Measurements from ENCODE around the gene ADAP1. TPM values are rescaled to one million over a fixed set of nuclear protein-coding genes. Genes with fewer than 3 reads are reported as not detected.

ADAP1 gene
- total and polyA plus RNA-seq, 2 of the 13 experiments (the other 11 are each of a cell fraction or from before 2014, with no cell fraction given): 10.5 to 24.6 TPM

DNA sequence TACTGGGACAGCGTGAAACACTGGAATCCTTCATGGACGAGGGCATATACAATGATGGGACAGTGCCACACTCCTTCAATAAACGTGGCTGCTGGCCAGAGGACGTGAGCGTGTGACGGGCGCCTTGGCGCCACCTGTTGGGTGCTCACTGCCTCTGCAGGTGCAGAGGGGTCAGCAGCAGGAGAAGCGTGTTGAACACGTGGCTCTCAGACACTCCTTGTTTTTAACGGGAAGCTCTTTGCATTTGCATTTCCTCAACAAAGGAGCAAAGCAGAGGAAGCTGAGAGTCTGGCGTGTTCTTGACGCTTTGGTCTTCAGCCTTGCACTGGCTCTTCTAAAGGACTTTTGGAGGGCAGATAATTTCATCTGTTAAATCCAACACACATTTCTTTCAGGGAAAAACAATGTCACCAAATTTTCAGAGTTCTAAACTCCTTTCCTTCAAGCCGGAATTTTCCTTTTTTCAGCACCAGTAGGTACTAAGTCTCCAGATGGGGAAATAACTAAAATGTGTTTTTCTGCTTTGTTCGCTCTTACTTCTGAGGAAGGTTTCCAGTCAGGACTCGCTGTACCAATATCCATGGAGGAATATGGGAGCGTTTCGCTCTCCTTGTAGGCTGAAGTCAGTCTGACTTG lies 81.0 kb downstream of the ADAP1 start (continued):
- TF ChIP-seq ZNF766 (CRISPR knock-in tag; IDR thresholded peaks at IDR 0.05; ENCODE audit: borderline replicate concordance) (peak; percentile 97; the same call in 1 of the 2 replicates), ZNF501 (CRISPR knock-in tag; IDR thresholded peaks at IDR 0.05) (peak; percentile 86), ZNF33B (CRISPR knock-in tag; IDR thresholded peaks at IDR 0.05) (peak; percentile 92), ZFX (CRISPR knock-in tag; IDR thresholded peaks at IDR 0.05; ENCODE audit: low read depth) (peak; percentile 65; the same call in 1 of the 2 replicates), ATM (IDR thresholded peaks at IDR 0.05; ENCODE audit: borderline replicate concordance) (no peak), ZFP1 (CRISPR knock-in tag; IDR thresholded peaks at IDR 0.05) (peak; percentile 67; the same call in 1 of the 2 replicates), MTA3 (CRISPR knock-in tag; IDR thresholded peaks at IDR 0.05) (no peak), ZNF460 (CRISPR knock-in tag; IDR thresholded peaks at IDR 0.05; ENCODE audit: borderline replicate concordance) (no peak), NFE2 (CRISPR knock-in tag; IDR thresholded peaks at IDR 0.05) (no peak), RFXAP (CRISPR knock-in tag; IDR thresholded peaks at IDR 0.05; ENCODE audit: borderline replicate concordance) (peak; percentile 85; the same call in 1 of the 2 replicates), KLF9 (CRISPR knock-in tag; IDR thresholded peaks at IDR 0.05; ENCODE audit: low read depth) (peak; percentile 73; the same call in 1 of the 2 replicates), ZNF224 (CRISPR knock-in tag; IDR thresholded peaks at IDR 0.05) (peak; percentile 87; the same call in 1 of the 2 replicates), ZNF703 (CRISPR knock-in tag; IDR thresholded peaks at IDR 0.05; ENCODE audit: borderline replicate concordance) (no peak), ZNF792 (CRISPR knock-in tag; IDR thresholded peaks at IDR 0.05) (peak; percentile 94), TEAD2 (CRISPR knock-in tag; IDR thresholded peaks at IDR 0.05) (peak; percentile 93; the same call in 1 of the 2 replicates), SRSF4 (IDR thresholded peaks at IDR 0.05; ENCODE audit: low read depth, low read length, poor library complexity, severe bottlenecking) (no peak), BRD4 (CRISPR knock-in tag; IDR thresholded peaks at IDR 0.05) (peak; percentile 61; the same call in 1 of the 2 replicates), ETV6 (CRISPR knock-in tag; conservative IDR thresholded peaks at IDR 0.05) (0 out of 2 replicates have a peak, but pooled peaks have one; percentile 45), NR1H2 (CRISPR knock-in tag; IDR thresholded peaks at IDR 0.05; ENCODE audit: borderline replicate concordance, low read depth) (no peak; the same call in 1 of the 2 replicates)
- TF ChIP-seq, protein P1, sequence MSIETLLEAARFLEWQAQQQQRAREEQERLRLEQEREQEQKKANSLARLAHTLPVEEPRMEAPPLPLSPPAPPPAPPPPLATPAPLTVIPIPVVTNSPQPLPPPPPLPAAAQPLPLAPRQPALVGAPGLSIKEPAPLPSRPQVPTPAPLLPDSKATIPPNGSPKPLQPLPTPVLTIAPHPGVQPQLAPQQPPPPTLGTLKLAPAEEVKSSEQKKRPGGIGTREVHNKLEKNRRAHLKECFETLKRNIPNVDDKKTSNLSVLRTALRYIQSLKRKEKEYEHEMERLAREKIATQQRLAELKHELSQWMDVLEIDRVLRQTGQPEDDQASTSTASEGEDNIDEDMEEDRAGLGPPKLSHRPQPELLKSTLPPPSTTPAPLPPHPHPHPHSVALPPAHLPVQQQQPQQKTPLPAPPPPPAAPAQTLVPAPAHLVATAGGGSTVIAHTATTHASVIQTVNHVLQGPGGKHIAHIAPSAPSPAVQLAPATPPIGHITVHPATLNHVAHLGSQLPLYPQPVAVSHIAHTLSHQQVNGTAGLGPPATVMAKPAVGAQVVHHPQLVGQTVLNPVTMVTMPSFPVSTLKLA (IDR thresholded peaks at IDR 0.05): peak; percentile 97
- TF ChIP-seq, protein P2, sequence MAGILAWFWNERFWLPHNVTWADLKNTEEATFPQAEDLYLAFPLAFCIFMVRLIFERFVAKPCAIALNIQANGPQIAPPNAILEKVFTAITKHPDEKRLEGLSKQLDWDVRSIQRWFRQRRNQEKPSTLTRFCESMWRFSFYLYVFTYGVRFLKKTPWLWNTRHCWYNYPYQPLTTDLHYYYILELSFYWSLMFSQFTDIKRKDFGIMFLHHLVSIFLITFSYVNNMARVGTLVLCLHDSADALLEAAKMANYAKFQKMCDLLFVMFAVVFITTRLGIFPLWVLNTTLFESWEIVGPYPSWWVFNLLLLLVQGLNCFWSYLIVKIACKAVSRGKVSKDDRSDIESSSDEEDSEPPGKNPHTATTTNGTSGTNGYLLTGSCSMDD (CRISPR knock-in tag; IDR thresholded peaks at IDR 0.05): peak; percentile 71; the same call in 1 of the 2 replicates
- TF ChIP-seq, protein P3, sequence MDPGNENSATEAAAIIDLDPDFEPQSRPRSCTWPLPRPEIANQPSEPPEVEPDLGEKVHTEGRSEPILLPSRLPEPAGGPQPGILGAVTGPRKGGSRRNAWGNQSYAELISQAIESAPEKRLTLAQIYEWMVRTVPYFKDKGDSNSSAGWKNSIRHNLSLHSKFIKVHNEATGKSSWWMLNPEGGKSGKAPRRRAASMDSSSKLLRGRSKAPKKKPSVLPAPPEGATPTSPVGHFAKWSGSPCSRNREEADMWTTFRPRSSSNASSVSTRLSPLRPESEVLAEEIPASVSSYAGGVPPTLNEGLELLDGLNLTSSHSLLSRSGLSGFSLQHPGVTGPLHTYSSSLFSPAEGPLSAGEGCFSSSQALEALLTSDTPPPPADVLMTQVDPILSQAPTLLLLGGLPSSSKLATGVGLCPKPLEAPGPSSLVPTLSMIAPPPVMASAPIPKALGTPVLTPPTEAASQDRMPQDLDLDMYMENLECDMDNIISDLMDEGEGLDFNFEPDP (CRISPR knock-in tag; conservative IDR thresholded peaks at IDR 0.05): no peak
- TF ChIP-seq, protein P4, sequence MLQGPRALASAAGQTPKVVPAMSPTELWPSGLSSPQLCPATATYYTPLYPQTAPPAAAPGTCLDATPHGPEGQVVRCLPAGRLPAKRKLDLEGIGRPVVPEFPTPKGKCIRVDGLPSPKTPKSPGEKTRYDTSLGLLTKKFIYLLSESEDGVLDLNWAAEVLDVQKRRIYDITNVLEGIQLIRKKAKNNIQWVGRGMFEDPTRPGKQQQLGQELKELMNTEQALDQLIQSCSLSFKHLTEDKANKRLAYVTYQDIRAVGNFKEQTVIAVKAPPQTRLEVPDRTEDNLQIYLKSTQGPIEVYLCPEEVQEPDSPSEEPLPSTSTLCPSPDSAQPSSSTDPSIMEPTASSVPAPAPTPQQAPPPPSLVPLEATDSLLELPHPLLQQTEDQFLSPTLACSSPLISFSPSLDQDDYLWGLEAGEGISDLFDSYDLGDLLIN (CRISPR knock-in tag; IDR thresholded peaks at IDR 0.05; ENCODE audit: borderline replicate concordance): peak; percentile 43; the same call in 1 of the 2 replicates
